Activated CD4-positive, alpha-beta T cell treated with anti-CD3 and anti-CD28 coated beads for 48 hours (primary cell): Measurements from ENCODE around the gene S100A2.

Source experiments
- DNase-seq: peaks from one replicate; pipeline ENCODE4 v3.0.0-alpha.2; 2020

The S100A2 gene

DNA sequence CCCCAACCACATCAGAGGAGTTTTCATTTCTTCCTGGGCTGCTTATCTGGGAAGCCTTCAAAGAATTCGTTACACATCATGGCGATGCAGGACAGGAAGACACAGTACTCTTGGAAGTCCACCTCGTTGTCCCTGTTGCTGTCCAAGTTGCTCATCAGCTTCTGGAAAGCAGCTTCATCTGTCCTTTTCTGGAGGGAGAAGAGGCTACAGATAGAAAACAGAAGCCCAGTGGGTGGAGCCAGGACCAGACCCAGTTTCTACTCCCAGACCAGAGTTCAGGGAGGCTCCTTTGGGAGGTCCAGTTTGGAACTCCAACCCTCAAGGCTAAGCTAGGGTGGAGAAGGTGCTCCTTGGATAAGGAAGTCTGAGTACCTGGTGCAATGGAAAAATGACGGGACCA lies 21.9 kb downstream of the S100A2 start:
- DNase-seq, result no peak

- DNase-seq, result no peak
Observed at GRCh38 chr1:153542956-153543711, 22.5 kb downstream of the S100A2 start.

GRCh38 chr1:153541641-153542590 lies 23.7 kb downstream of the S100A2 start:
- no peak for DNase-seq

DNA sequence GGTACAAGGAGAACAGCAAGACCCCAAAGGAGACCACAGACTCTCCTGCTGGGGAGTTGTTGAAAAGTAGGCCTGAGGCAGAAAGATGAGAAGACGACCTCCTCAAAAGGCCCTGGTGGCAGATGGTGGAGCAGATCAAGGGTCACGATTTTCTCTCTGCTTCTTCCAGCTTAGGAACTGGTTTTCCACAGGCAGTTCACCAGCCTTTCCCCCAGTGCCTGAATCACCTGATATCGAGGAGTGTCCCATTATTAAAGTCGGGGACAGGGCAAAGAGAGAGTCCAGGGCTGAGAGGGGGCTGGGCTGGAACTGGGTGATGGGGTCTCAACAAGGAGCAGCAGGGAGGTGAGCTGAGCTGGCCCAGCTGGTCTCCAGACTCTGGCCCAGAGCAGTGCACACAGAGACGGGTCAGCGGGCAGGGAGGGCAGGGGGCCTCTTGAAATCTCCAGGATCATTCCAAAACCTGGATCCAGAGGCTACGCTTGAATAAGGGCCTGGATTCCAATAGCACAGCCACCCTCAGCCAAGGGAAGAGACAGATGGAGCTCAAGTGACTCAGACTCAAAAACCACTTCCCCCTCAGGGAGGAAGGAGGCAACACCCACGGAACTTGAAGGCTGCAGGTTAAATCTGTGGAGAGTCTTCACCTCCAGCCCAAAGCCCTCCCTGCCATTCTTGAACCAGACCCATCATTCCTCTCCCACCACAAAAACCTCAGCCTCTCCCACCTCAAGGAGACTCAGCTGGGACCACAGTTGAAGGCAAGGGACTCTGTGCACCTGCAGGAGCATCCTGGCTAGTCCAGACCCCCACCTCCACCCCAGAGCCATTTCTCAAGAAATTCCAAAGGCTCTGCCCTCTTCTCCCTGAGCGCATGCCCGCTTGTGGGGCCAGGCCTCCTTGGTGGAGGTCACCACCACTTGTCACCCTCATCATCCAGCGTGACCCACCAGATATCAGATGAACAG lies 25.0 kb downstream of the S100A2 start, which contains the start of gene S100A5:
Gene S100A5 (minus strand): TSS at position 541 of the 968 bp plus-strand sequence. CDS start 743 bp downstream, outside the sequence.
- DNase-seq, result peak; percentile 61

DNA sequence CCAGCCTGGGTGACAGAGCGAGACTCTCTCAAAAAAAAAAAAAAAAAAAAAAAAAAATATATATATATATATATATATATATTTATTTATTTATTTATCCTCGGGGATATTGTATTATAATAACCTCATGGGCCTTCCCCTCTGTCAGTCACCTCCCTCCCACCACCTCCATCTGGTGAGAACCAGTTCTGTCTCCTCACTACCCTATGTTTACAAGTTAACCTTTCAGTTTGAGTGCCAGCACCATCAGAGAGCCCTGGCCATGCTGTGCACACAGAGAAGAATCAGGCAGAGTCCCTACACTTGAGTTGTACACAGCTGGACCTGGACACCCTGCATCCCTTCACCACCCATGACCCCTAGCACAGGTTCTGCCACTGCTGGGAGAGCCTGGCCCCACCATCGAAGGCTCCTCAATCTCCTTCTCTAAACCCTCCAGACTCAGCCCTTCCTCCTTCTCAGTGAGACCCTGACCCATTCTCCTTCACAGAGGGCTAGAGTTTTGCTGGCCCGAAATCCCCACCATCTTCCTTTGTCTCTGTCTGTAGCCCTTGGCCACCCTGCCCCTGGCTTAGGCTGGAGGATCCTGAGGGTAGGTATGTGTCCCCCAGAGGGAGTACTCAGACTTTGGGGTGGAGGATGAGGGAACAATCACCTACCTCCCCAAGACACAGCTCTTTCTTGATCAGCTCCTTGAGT lies 26.1 kb downstream of the S100A2 start:
- DNase-seq, result no peak

GRCh38 chr1:153538315-153538821 lies 27.3 kb downstream of the S100A2 start:
- no peak for DNase-seq

GRCh38 chr1:153537376-153537730 lies 28.3 kb downstream of the S100A2 start:
- DNase-seq, result no peak

- no peak for DNase-seq
Observed at GRCh38 chr1:153536671-153537375, 28.8 kb downstream of the S100A2 start.

DNA sequence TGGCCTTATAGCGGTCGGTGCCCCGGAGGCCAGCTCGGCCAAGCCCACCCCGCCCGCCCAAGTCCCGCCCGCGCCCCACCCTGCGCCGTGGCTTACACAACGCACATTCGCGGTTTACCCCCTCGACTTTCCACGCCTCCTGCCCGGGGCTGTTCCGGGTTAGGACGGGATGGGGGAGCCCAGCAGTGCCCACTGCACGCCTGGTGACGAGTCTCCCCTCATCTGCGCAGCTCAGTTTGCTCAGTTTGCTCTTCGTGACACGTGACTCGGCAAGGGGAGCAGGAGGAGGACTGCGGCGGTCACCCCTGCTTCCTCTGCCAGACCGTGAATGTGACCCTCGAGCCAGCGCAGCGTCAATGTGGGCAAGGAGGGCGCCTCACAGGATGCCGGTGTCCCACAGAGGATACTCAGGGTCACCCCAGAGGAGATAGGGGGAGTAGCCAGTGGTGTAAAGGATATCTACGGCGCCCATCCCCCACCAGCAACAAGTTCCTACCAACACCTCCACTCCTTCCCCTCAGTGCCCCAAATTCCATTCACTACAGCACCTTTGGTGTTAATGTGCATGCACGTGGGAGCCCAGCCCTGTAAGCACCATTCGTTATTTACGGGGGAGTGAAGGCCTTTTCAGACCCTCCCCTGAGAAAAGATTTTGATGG lies 29.5 kb downstream of the S100A2 start:
- DNase-seq, result peak; percentile 85

DNA sequence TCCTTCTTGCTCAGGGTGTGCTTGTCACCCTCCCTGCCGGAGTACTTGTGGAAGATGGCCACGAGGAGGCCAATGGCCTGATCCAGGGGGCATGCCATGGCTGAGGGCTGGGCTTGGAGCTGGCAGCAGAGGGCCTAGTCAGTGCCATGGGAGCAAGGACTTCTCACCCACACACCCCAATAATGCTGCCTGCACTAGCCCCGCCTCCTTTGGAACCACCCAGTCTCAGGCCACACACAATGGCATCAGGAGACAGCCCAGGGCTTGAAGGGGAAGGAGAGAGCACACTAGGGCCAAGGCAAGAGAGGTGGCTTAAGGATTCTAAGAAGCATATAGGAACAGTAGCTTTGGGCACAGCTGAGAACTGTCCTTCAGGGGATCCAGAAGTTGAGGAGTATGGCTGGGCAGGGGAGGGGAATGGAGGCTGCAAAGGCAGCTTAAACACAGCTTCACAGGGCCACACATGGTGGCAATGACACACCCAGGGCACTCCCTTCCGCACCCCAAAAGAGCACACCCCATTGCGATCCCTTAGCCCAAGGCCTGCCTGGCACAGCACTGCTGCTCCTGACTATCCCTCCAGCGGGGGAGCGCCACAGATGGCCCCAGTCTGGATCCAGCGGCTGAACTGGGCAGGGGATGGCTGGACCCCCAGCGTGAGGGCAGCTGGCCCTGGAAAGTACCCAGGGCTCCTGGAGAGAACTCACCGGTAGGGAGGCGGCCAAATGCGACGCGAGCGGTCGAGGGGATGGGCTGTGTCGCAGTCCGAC lies 30.2 kb downstream of the S100A2 start, which contains the start of gene S100A6:
Gene S100A6 (minus strand): TSS at position 750 of the 770 bp plus-strand sequence. CDS start 652 bp downstream, at position 98.
- peak; percentile 63 for DNase-seq

GRCh38 chr1:153534925-153535241 lies 30.8 kb downstream of the S100A2 start:
- DNase-seq, result no peak

GRCh38 chr1:153534226-153534924 lies 31.3 kb downstream of the S100A2 start:
- DNase-seq, result no peak

GRCh38 chr1:153533689-153534201 lies 31.9 kb downstream of the S100A2 start:
- DNase-seq, result no peak

DNA sequence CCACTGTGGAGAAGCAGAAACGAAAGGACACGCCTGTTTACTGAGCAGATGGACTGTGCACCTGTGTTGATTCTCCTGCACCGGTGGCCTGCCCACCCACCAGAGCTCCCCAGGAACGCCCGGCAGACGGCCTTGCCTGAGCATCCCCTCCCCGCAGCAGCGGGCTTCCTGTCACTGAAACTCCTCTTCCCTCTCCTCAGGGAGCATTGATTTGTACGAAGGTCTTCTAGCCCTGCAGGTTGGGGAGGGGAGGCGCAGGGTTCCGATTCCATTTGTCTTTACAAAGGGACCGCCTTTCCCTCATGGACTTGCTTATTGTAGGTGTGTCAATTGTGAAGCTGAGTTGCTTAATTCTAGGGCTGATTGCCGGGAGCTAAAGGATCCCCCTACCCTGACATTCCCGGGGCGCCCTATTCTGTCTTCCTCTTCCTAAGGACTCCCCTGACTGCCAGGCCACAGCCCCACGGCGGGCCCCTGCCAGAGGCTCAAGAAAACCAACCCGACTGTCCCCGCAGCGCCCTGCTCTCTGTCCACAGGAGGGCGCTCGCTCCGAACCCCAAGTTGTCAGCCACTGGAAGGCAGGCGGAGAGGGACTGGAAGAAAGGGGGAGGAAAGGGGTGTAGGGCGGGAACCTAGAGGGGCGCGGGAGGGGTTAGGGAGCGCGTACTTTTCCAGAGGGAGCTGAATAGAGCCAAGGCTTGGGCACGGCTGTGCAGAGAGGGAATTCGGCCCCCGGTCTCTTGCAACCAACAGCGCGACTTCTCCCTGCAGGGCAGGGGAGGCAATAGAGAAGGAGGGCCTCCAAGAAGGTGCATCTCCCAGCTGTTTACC lies 32.7 kb downstream of the S100A2 start:
- peak; percentile 88 for DNase-seq

DNA sequence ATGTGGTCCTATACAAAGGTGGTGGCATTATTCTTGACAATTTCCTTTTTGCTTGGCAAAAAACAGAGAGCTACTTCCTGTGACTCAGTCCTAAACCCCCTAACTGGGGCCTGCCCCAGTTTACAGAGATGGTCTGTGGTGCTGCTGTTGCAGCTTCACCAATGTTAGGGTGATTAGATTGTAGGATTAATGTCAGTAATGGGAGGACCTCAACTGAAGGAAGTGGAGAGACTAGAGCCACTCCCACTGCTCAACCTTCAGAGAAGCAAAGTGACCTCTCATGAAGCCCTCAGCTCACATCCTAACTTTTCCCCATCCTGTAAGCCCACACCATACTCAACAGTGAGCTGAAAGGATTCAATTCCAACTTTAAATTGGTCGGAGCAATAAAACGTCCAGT lies 33.5 kb downstream of the S100A2 start:
- peak; percentile 51 for DNase-seq

DNA sequence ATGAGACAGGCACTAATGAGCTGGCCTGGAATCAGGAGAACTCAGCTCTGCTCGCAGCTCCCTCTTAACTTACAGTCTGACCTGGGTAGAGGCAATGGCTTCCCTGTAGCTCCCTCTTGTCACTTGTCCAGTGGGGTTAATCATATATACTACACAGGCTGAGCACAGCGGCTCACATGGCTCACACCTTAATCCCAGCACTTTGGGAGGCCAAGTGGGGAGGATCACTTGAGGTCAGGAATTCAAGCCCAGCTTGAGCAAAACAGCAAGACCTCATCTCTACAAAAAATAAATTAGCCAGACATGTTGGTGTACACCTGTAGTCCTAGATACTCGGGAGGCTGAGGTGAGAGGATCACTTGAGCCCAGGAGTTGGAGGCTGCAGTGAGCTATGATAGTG lies 34.0 kb downstream of the S100A2 start:
- DNase-seq, result no peak

- no peak for DNase-seq
Observed at GRCh38 chr1:153527683-153528040, 38.0 kb downstream of the S100A2 start.
